GM12891 (cell line): Measurements from ENCODE around the gene DHX36.

Experiments used
- PAX5 ChIP-seq: IDR thresholded peaks from 2 replicates; pipeline ENCODE4 v1.6.1; 2011; ENCODE audit warnings: low read length, moderate library complexity, mild to moderate bottlenecking; ENCODE audit not compliant: insufficient read depth, severe bottlenecking
- POLR2A ChIP-seq: IDR thresholded peaks from 2 replicates; pipeline ENCODE4 v1.6.1; 2011; ENCODE audit warnings: low read depth, low read length, control low read depth
- POLR2AphosphoS5 ChIP-seq: IDR thresholded peaks from 2 replicates; pipeline ENCODE4 v1.6.1; 2011; ENCODE audit warnings: low read depth, low read length, control low read depth
- TAF1 ChIP-seq: IDR thresholded peaks from 2 replicates; pipeline ENCODE4 v1.6.1; 2011; ENCODE audit warnings: low read depth, low read length, control low read depth

DNA sequence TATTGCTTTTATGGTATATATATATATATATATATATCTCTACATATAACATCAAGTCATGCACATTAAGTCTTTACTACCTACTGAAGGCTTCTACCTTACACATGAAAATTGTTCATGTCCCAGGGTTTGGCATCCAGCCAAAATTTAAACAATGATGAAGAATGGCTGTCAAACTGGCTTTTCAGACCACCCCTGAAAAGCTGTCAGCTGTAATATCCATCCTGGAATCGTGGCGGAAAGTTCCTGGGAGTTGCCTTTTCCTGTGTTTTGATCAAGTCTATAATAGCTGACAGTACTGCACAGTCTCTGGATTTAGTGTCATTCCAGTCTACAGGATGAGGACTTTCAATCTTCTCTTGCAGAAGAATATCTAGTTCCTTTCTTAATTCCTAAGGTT is 48.3 kb downstream of the DHX36 start:
- TF ChIP-seq POLR2A: no peak
- no peak for TF ChIP-seq POLR2AphosphoS5
- no peak for TF ChIP-seq PAX5
- TF ChIP-seq TAF1: no peak
